HCT116 (cell line): Measurements from ENCODE around the gene NIM1K. TPM values are rescaled to one million over a fixed set of nuclear protein-coding genes. Genes with fewer than 3 reads are reported as not detected.

ENCODE experiments used
- ATAC-seq: fragments of 200-7000 bp; cut with Tn5 transposase; 2 replicates; pipeline ENCODE4 v1.9.1; 2020; ENCODE audit warnings: mild to moderate bottlenecking, moderate library complexity
- BruUV-seq: library from RNA; stranded (reverse); fragments of 400-500 nt; replicated peaks from 2 replicates; lab custom pipeline; 2021; lab: Mats Ljungman, UMichigan
- CTCF ChIA-PET: fragments of 300-600 bp; sonication (Branson Sonifier 250); formaldehyde crosslinking; loops from one replicate; lab custom pipeline; 2021; ENCODE audit warnings: antibody characterized with exemption; lab: Charles Lee
- POLR2A ChIA-PET: fragments of 300-600, 350-600 bp; sonication (Branson Sonifier 250); formaldehyde crosslinking; loops from one replicate; lab custom pipeline; 2021; ENCODE audit warnings: antibody characterized with exemption; lab: Charles Lee
- RAD21 ChIA-PET, 2 experiments: fragments of 300-600 bp; sonication (Branson Sonifier 250); formaldehyde crosslinking; loops; one replicate each; lab custom pipeline; 2023; ENCODE audit warnings: low total read pairs in 2 of 2; ENCODE audit not compliant: uncharacterized antibody in 2 of 2, unreplicated experiment in 2 of 2, low non-redundant PET in 1 of 2; lab: Charles Lee
- DNase-seq: peaks from one replicate; pipeline ENCODE4 v3.0.0-alpha.2; 2010; ENCODE audit warnings: low read depth, low spot score
- H2AFZ ChIP-seq: fragments of 200-600 bp; shearing (Covaris generic), sonication (generic); 2 replicates; pipeline ENCODE4 v1.6.1; 2017; ENCODE audit warnings: low read depth, mixed run types, mixed read lengths, antibody characterized with exemption, low read length; ENCODE audit not compliant: poor library complexity, severe bottlenecking
- H3K27ac ChIP-seq: 2 replicates; pipeline ENCODE4 v1.5.1; 2012; ENCODE audit warnings: low read depth, low read length
- H3K27me3 ChIP-seq: fragments of 200-600 bp; sonication (generic); 2 replicates; pipeline ENCODE4 v1.6.1; 2016; ENCODE audit warnings: mixed run types, low read length, mixed read lengths; ENCODE audit not compliant: insufficient read depth
- H3K36me3 ChIP-seq, 2 experiments: fragments of 200-500 bp in 1 of 2; fragments of 200-600 bp in 1 of 2; sonication (Bioruptor generic) in 1 of 2; sonication (generic) in 1 of 2; 2 replicates each; pipeline versions ENCODE4 v1.5.1 to v1.6.1; 2014 to 2016; ENCODE audit warnings: low read length in 2 of 2, inconsistent platforms in 1 of 2, mixed read lengths in 1 of 2, mixed run types in 1 of 2; ENCODE audit not compliant: insufficient read depth in 2 of 2, control insufficient read depth in 1 of 2
- H3K4me1 ChIP-seq, 2 experiments: fragments of 200-600 bp in 1 of 2; sonication (generic) in 1 of 2; 2 replicates each; pipeline versions ENCODE4 v1.5.1 to v1.6.1; 2012 to 2017; ENCODE audit warnings: low read length in 2 of 2, inconsistent platforms in 1 of 2, mild to moderate bottlenecking in 1 of 2, mixed read lengths in 1 of 2, mixed run types in 1 of 2, moderate library complexity in 1 of 2; ENCODE audit not compliant: insufficient read depth in 2 of 2, control insufficient read depth in 1 of 2
- H3K4me2 ChIP-seq: fragments of 200-600 bp; sonication (generic); 2 replicates; pipeline ENCODE4 v1.6.1; 2017; ENCODE audit warnings: mixed run types, low read length, mixed read lengths
- H3K4me3 ChIP-seq, 2 experiments: fragments of 200-600 bp in 1 of 2; sonication (generic) in 1 of 2; replicated peaks in 1 of 2; 2 replicates each; pipeline ENCODE4 v1.5.1; 2011 to 2016; ENCODE audit warnings: low read length in 2 of 2, control low read depth in 1 of 2, low read depth in 1 of 2, mild to moderate bottlenecking in 1 of 2, mixed read lengths in 1 of 2, mixed run types in 1 of 2
- H3K79me2 ChIP-seq: fragments of 200-600 bp; sonication (generic); 2 replicates; pipeline ENCODE4 v1.6.1; 2017; ENCODE audit warnings: mild to moderate bottlenecking, mixed run types, low read length, moderate library complexity, mixed read lengths; ENCODE audit not compliant: insufficient read depth
- H3K9ac ChIP-seq: fragments of 200-600 bp; sonication (generic); 2 replicates; pipeline ENCODE4 v1.6.1; 2016; ENCODE audit warnings: low read length, mixed read lengths
- H3K9me2 ChIP-seq: fragments of 200-600 bp; sonication (generic), shearing (Covaris generic); 2 replicates; pipeline ENCODE4 v1.6.1; 2017; ENCODE audit warnings: mixed run types, mild to moderate bottlenecking, moderate library complexity; ENCODE audit not compliant: insufficient read depth
- H3K9me3 ChIP-seq, 2 experiments: fragments of 200-500 bp in 1 of 2; fragments of 200-600 bp in 1 of 2; sonication (Bioruptor generic) in 1 of 2; sonication (generic) in 1 of 2; 2 replicates each; pipeline ENCODE4 v1.6.1; 2014 to 2017; ENCODE audit warnings: low read length in 2 of 2, mixed read lengths in 2 of 2, inconsistent platforms in 1 of 2, low read depth in 1 of 2, mild to moderate bottlenecking in 1 of 2, mixed run types in 1 of 2, moderate library complexity in 1 of 2; ENCODE audit not compliant: control insufficient read depth in 1 of 2, insufficient read depth in 1 of 2
- H4K20me1 ChIP-seq: fragments of 200-600 bp; sonication (generic), shearing (Covaris generic); 2 replicates; pipeline ENCODE4 v1.6.1; 2017; ENCODE audit warnings: mixed run types, mild to moderate bottlenecking, moderate library complexity; ENCODE audit not compliant: insufficient read depth
- CEBPB ChIP-seq: IDR thresholded peaks from 2 replicates; pipeline ENCODE4 v1.6.1; 2012; ENCODE audit warnings: low read depth
- REST ChIP-seq: IDR thresholded peaks from 2 replicates; pipeline ENCODE4 v1.6.1; 2012; ENCODE audit warnings: low read depth
- ZBTB33 ChIP-seq: IDR thresholded peaks from 2 replicates; pipeline ENCODE4 v1.6.1; 2011; ENCODE audit warnings: mild to moderate bottlenecking, low read length, moderate library complexity; ENCODE audit not compliant: insufficient replicate concordance; ENCODE audit errors: extremely low read depth
- intact Hi-C: fragments of 100-400 bp; cut with micrococcal nuclease; formaldehyde crosslinking; loops from 2 replicates; pipeline ENCODE4 v1.10.0; 2022
- total RNA-seq: library from RNA; stranded (reverse); gene quantifications from one replicate; pipeline ENCODE4 v1.2.1, GENCODE V29; 2021; ENCODE audit not compliant: unreplicated experiment

The NIM1K gene
- total RNA-seq, 1 experiment from 2014 or later, result 0.44 TPM

GRCh38 chr5:43290726-43291125 lies 98.7 kb downstream of the NIM1K start:
- CTCF ChIA-PET, result no interaction called here

More at GRCh38 chr5:43290726-43291125, 98.7 kb downstream of the NIM1K start:
- POLR2A ChIA-PET, result no interaction called here
- intact Hi-C loops, result no loop called here
- H3K27ac ChIP-seq, result no peak overlapping the region
- no peak overlapping the region for H3K9ac ChIP-seq
- BruUV-seq, result no TSS peak
- DNase-seq (no peak), ATAC-seq (no peak)
- no peaks in the 10 kb centered on the region for H3K9me2 ChIP-seq
- peaks cover 21 to 25% of the 10 kb centered on the region in 2 experiments for H3K36me3 ChIP-seq
- H2AFZ ChIP-seq, result no peak overlapping the region
- H3K4me1 ChIP-seq, result no peaks in the 10 kb centered on the region
- no peaks in the 10 kb centered on the region for H4K20me1 ChIP-seq
- RAD21 ChIA-PET, result no interaction called here
- no peak overlapping the region for H3K4me3 ChIP-seq
- no peaks in the 10 kb centered on the region for H3K9me3 ChIP-seq
- no peak overlapping the region for H3K4me2 ChIP-seq
- H3K79me2 ChIP-seq, result no peaks in the 10 kb centered on the region
- H3K27me3 ChIP-seq, result no peaks in the 10 kb centered on the region
- no peak for TF ChIP-seq ZBTB33
- no peak for TF ChIP-seq REST
- TF ChIP-seq CEBPB, result no peak
- TF ChIP-seq, all 23 proteins: peak for 0
